ENCODE data around the gene RAB3A. TPM values are rescaled to one million over a fixed set of nuclear protein-coding genes. Genes with fewer than 3 reads are reported as not detected.
A peak's percentile ranks its signal among the peaks of the same experiment; 100 is the strongest.

The RAB3A gene
- total and polyA plus RNA-seq, 8 donors, result 0.87 to 2.2 (median 2.0) TPM; not detected in 1

GRCh38 chr19:18155095-18156087 is 48.5 kb downstream of the RAB3A start:
- TF ChIP-seq CTCF (IDR thresholded peaks at IDR 0.05), result no peak
- TF ChIP-seq POLR2A (IDR thresholded peaks at IDR 0.05), result no peak
- peak in 1 of 3 donors; percentile 34 for TF ChIP-seq POLR2AphosphoS5 (IDR thresholded peaks at IDR 0.05)
- no peak for TF ChIP-seq EP300 (IDR thresholded peaks at IDR 0.05)

GRCh38 chr19:18153556-18154134 is 50.2 kb downstream of the RAB3A start:
- TF ChIP-seq EP300 (IDR thresholded peaks at IDR 0.05) (no peak), POLR2A (IDR thresholded peaks at IDR 0.05) (no peak), CTCF (IDR thresholded peaks at IDR 0.05) (no peak), POLR2AphosphoS5 (IDR thresholded peaks at IDR 0.05) (no peak)
- 1 to 4% (median 2%) methylated on average over 12 to 38 of the region's 38 CpGs for WGBS, 5 donors
- Histone ChIP-seq H3K4me1 (peaks cover 48 to 67% (median 61%) of the 10 kb centered on the region in 4 donors), H3K36me3 (peaks cover 0 to 25% (median 13%) of the 10 kb centered on the region in 4 donors), H3K27me3 (no peaks in the 10 kb centered on the region), H3K4me3 (peak overlapping the region; percentile 71 to 91 (median 84)), H3K9me3 (no peaks in the 10 kb centered on the region), H3K27ac (peak overlapping the region; percentile 72 to 97 (median 93))
- peak in 1 of 2 donors; percentile 72 for DNase-seq
- intact Hi-C loops (cut with DNase I; ENCODE audit: low total_unique reads), result no loop called here

More at GRCh38 chr19:18155095-18156087, 48.5 kb downstream of the RAB3A start:
- DNase-seq, result peak; percentile 26 to 85
- WGBS, 5 donors, result 45 to 74% (median 56%) methylated on average over 14 to 43 of the region's 43 CpGs
- Histone ChIP-seq H3K27ac (peak overlapping the region; percentile 72 to 96 (median 81)), H3K36me3 (peaks cover 0 to 14% (median 4%) of the 10 kb centered on the region in 4 donors), H3K9me3 (no peaks in the 10 kb centered on the region), H3K27me3 (no peaks in the 10 kb centered on the region), H3K4me1 (peaks cover 49 to 70% (median 65%) of the 10 kb centered on the region in 4 donors), H3K4me3 (peak overlapping the region in 1 of 4 donors; percentile 1)
- intact Hi-C loops (cut with DNase I; ENCODE audit: low total_unique reads), result no loop called here

- Histone ChIP-seq H3K27ac (peak within 1 kb of the TSS; percentile 72 to 97 (median 93)), H3K4me1 (peaks cover 47 to 61% (median 57%) of the 10 kb centered on the region in 4 donors), H3K4me3 (peak within 1 kb of the TSS; percentile 71 to 91 (median 84)), H3K9me3 (no peaks in the 10 kb centered on the region), H3K27me3 (no peaks in the 10 kb centered on the region), H3K36me3 (peaks cover 0 to 32% (median 20%) of the 10 kb centered on the region in 4 donors)
- DNase-seq, result peak; percentile 100
- whole genome bisulfite sequencing, 5 donors, result 0 to 1% (median 0%) methylated on average over 38 to 86 of the region's 86 CpGs
- intact Hi-C loops (cut with DNase I; ENCODE audit: low total_unique reads), result no loop called here
- TF ChIP-seq POLR2A (IDR thresholded peaks at IDR 0.05), result no peak
- peak in 2 of 3 donors; percentile 60 to 68 for TF ChIP-seq POLR2AphosphoS5 (IDR thresholded peaks at IDR 0.05)
- no peak for TF ChIP-seq EP300 (IDR thresholded peaks at IDR 0.05)
These were observed 50.9 kb downstream of the RAB3A start, which contains the start of gene PIK3R2 for GRCh38 chr19:18152817-18153555. Gene PIK3R2 (plus strand): TSS chr19:18153163. CDS start chr19:18155880, 2,717 bp downstream.

- 0 to 1% (median 0%) methylated on average over 22 of the region's 22 CpGs for WGBS, 5 donors
- intact Hi-C loops (cut with DNase I; ENCODE audit: low total_unique reads), result no loop called here
- Histone ChIP-seq H3K27ac (peak overlapping the region; percentile 72 to 97 (median 93)), H3K4me1 (peaks cover 42 to 55% (median 52%) of the 10 kb centered on the region in 4 donors), H3K4me3 (peak overlapping the region; percentile 71 to 91 (median 84)), H3K36me3 (peaks cover 0 to 38% (median 25%) of the 10 kb centered on the region in 4 donors), H3K27me3 (no peaks in the 10 kb centered on the region), H3K9me3 (no peaks in the 10 kb centered on the region)
- DNase-seq, result peak; percentile 97 to 99
- TF ChIP-seq CTCF (IDR thresholded peaks at IDR 0.05), result peak in 4 of 7 experiments; percentile 16 to 54 (median 42)
- peak in 1 of 3 donors; percentile 72 for TF ChIP-seq POLR2AphosphoS5 (IDR thresholded peaks at IDR 0.05)
- TF ChIP-seq EP300 (IDR thresholded peaks at IDR 0.05), result no peak
These were observed 51.4 kb downstream of the RAB3A start for GRCh38 chr19:18152442-18152816.

Data from stomach (tissue), 9 donors.